Neural cell (in vitro differentiated cells): Measurements from ENCODE around the gene FAM168B. TPM values are rescaled to one million over a fixed set of nuclear protein-coding genes. Genes with fewer than 3 reads are reported as not detected.

Experiments used
- H2AFZ ChIP-seq: fragments of 200-600, 300-800 bp; sonication (generic), shearing (Covaris generic); 2 replicates; pipeline ENCODE4 v1.6.0; 2014; ENCODE audit warnings: low read depth, mild to moderate bottlenecking, antibody characterized with exemption, low read length, moderate library complexity
- H3F3A ChIP-seq: fragments of 200-600 bp; shearing (Covaris generic); 2 replicates; pipeline ENCODE4 v1.6.1; 2016; ENCODE audit warnings: mild to moderate bottlenecking, moderate library complexity, mixed read lengths, antibody characterized with exemption, low read length; ENCODE audit not compliant: insufficient read depth, poor library complexity, severe bottlenecking
- H3K27ac ChIP-seq: fragments of 200-600, 300-800 bp; sonication (generic), shearing (Covaris generic); 2 replicates; pipeline ENCODE4 v1.5.1; 2014; ENCODE audit warnings: mild to moderate bottlenecking, low read length, moderate library complexity
- H3K27me3 ChIP-seq: fragments of 300-800, 200-600 bp; sonication (generic), shearing (Covaris generic); 2 replicates; pipeline ENCODE4 v1.6.0; 2014; ENCODE audit warnings: mild to moderate bottlenecking, low read depth, low read length, moderate library complexity; ENCODE audit not compliant: insufficient read depth
- H3K36me3 ChIP-seq: fragments of 300-800, 200-600 bp; sonication (generic), shearing (Covaris generic); 2 replicates; pipeline ENCODE4 v1.5.1; 2014; ENCODE audit warnings: mild to moderate bottlenecking, antibody characterized with exemption, low read length, moderate library complexity; ENCODE audit not compliant: insufficient read depth
- H3K4me2 ChIP-seq: fragments of 300-800, 200-600 bp; sonication (generic), shearing (Covaris generic); 2 replicates; pipeline ENCODE4 v1.6.0; 2014; ENCODE audit warnings: mild to moderate bottlenecking, low read length
- H3K4me3 ChIP-seq: fragments of 300-800, 200-600 bp; sonication (generic), shearing (Covaris generic); 2 replicates; pipeline ENCODE4 v1.5.1; 2014; ENCODE audit warnings: mild to moderate bottlenecking, low read length, moderate library complexity
- H3K79me2 ChIP-seq: fragments of 200-600 bp; shearing (Covaris generic); replicated peaks from 2 replicates; pipeline ENCODE4 v1.6.0; 2014; ENCODE audit warnings: mild to moderate bottlenecking, low read length, moderate library complexity; ENCODE audit not compliant: insufficient read depth
- H3K9ac ChIP-seq: fragments of 300-800, 200-600 bp; sonication (generic), shearing (Covaris generic); 2 replicates; pipeline ENCODE4 v1.6.1; 2016; ENCODE audit warnings: mild to moderate bottlenecking, low read length, mixed read lengths
- H3K9me2 ChIP-seq: fragments of 200-600 bp; shearing (Covaris generic); 2 replicates; pipeline ENCODE4 v1.6.1; 2016; ENCODE audit warnings: mild to moderate bottlenecking, low read length, mixed read lengths; ENCODE audit not compliant: insufficient read depth
- H3K9me3 ChIP-seq: fragments of 200-600, 300-800 bp; sonication (generic), shearing (Covaris generic); 2 replicates; pipeline ENCODE4 v1.6.1; 2016; ENCODE audit warnings: mild to moderate bottlenecking, mixed run types, low read length, moderate library complexity, mixed read lengths
- H4K20me1 ChIP-seq: fragments of 200-600 bp; shearing (Covaris generic); 2 replicates; pipeline ENCODE4 v1.6.1; 2016; ENCODE audit warnings: mild to moderate bottlenecking, mixed run types; ENCODE audit not compliant: insufficient read depth
- EP300 ChIP-seq: fragments of 450-650 bp; conservative IDR thresholded peaks from 2 replicates; pipeline ENCODE4 v1.6.1; 2014; ENCODE audit warnings: antibody characterized with exemption, mild to moderate bottlenecking, moderate library complexity; ENCODE audit not compliant: poor library complexity, severe bottlenecking
- EZH2 ChIP-seq: fragments of 200-600, 300-800 bp; shearing (Covaris generic), sonication (generic); IDR thresholded peaks from 2 replicates; pipeline ENCODE4 v1.6.1; 2014; ENCODE audit warnings: antibody characterized with exemption, low read length, borderline replicate concordance, mild to moderate bottlenecking; ENCODE audit not compliant: insufficient read depth, poor library complexity, severe bottlenecking
- MXI1 ChIP-seq: fragments of 450-650 bp; conservative IDR thresholded peaks from 2 replicates; pipeline ENCODE4 v1.6.1; 2014; ENCODE audit warnings: antibody characterized with exemption, mild to moderate bottlenecking; ENCODE audit not compliant: poor library complexity, severe bottlenecking
- POLR2AphosphoS5 ChIP-seq: IDR thresholded peaks from 2 replicates; pipeline ENCODE4 v1.6.1; 2012
- RAD21 ChIP-seq: fragments of 450-650 bp; conservative IDR thresholded peaks from 2 replicates; pipeline ENCODE4 v1.6.1; 2014; ENCODE audit warnings: antibody characterized with exemption, mild to moderate bottlenecking, moderate library complexity
- SMC3 ChIP-seq: fragments of 450-650 bp; conservative IDR thresholded peaks from 2 replicates; pipeline ENCODE4 v1.6.1; 2014; ENCODE audit warnings: antibody characterized with exemption, mild to moderate bottlenecking, moderate library complexity; ENCODE audit not compliant: poor library complexity
- TAF1 ChIP-seq: IDR thresholded peaks from 2 replicates; pipeline ENCODE4 v1.6.1; 2012; ENCODE audit warnings: low read depth
- polyA plus RNA-seq: library from polyadenylated mRNA; depleted of rRNA; stranded (reverse); fragments of >200 nt; gene quantifications from 2 replicates; pipeline ENCODE4 v1.2.3, GENCODE V29; 2014
- TF ChIP-seq, protein P1 (sequence below): fragments of 450-650 bp; IDR thresholded peaks from 2 replicates; pipeline ENCODE4 v1.5.1; 2014; ENCODE audit warnings: antibody characterized with exemption, mild to moderate bottlenecking, moderate library complexity; ENCODE audit not compliant: poor library complexity, severe bottlenecking
- TF ChIP-seq, protein P2 (sequence below): IDR thresholded peaks from 2 replicates; pipeline ENCODE4 v1.6.1; 2012; ENCODE audit warnings: borderline replicate concordance

The FAM168B gene
- polyA plus RNA-seq, 1 donor from 2014 or later = 162 TPM

DNA sequence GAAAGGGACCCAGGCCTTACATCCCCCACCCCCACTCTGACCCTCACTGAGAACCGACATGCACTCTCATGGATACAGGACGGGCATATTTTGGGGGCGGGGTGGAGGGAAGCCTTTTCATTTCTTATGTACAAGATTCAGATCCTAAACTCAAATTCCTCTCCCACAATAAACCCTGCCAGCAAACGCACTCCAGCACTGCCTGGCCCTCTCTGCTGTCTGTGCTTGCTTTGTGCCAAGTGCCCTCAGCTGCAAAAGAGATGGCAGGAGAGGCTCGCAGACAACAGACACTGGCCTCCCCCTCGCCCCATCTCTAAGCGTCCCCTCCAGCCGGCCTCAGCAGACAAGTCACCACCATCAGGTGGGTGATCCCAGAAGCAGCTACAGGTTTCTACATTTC is 42.4 kb downstream of the FAM168B start:
- no peaks in the 10 kb centered on the region for H3K9me3 ChIP-seq
- H3K79me2 ChIP-seq = no peaks in the 10 kb centered on the region
- H3K36me3 ChIP-seq = peaks cover 6% of the 10 kb centered on the region
- H3K27ac ChIP-seq = no peak overlapping the region
- no peaks in the 10 kb centered on the region for H3K27me3 ChIP-seq
- no peak for TF ChIP-seq EP300
- TF ChIP-seq, protein P1, sequence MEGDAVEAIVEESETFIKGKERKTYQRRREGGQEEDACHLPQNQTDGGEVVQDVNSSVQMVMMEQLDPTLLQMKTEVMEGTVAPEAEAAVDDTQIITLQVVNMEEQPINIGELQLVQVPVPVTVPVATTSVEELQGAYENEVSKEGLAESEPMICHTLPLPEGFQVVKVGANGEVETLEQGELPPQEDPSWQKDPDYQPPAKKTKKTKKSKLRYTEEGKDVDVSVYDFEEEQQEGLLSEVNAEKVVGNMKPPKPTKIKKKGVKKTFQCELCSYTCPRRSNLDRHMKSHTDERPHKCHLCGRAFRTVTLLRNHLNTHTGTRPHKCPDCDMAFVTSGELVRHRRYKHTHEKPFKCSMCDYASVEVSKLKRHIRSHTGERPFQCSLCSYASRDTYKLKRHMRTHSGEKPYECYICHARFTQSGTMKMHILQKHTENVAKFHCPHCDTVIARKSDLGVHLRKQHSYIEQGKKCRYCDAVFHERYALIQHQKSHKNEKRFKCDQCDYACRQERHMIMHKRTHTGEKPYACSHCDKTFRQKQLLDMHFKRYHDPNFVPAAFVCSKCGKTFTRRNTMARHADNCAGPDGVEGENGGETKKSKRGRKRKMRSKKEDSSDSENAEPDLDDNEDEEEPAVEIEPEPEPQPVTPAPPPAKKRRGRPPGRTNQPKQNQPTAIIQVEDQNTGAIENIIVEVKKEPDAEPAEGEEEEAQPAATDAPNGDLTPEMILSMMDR = no peak
- no peak for TF ChIP-seq POLR2AphosphoS5
- no peak for TF ChIP-seq MXI1
- no peak for TF ChIP-seq SMC3
- no peak for TF ChIP-seq RAD21
- TF ChIP-seq, protein P2, sequence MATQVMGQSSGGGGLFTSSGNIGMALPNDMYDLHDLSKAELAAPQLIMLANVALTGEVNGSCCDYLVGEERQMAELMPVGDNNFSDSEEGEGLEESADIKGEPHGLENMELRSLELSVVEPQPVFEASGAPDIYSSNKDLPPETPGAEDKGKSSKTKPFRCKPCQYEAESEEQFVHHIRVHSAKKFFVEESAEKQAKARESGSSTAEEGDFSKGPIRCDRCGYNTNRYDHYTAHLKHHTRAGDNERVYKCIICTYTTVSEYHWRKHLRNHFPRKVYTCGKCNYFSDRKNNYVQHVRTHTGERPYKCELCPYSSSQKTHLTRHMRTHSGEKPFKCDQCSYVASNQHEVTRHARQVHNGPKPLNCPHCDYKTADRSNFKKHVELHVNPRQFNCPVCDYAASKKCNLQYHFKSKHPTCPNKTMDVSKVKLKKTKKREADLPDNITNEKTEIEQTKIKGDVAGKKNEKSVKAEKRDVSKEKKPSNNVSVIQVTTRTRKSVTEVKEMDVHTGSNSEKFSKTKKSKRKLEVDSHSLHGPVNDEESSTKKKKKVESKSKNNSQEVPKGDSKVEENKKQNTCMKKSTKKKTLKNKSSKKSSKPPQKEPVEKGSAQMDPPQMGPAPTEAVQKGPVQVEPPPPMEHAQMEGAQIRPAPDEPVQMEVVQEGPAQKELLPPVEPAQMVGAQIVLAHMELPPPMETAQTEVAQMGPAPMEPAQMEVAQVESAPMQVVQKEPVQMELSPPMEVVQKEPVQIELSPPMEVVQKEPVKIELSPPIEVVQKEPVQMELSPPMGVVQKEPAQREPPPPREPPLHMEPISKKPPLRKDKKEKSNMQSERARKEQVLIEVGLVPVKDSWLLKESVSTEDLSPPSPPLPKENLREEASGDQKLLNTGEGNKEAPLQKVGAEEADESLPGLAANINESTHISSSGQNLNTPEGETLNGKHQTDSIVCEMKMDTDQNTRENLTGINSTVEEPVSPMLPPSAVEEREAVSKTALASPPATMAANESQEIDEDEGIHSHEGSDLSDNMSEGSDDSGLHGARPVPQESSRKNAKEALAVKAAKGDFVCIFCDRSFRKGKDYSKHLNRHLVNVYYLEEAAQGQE = no peak
- TF ChIP-seq EZH2 = no peak
- TF ChIP-seq TAF1 = no peak
- H4K20me1 ChIP-seq = no peaks in the 10 kb centered on the region
- no peak overlapping the region for H3K4me2 ChIP-seq
- H3K9me2 ChIP-seq = no peaks in the 10 kb centered on the region
- no peaks in the 10 kb centered on the region for H3F3A ChIP-seq
- H2AFZ ChIP-seq = no peak overlapping the region
- H3K9ac ChIP-seq = no peak overlapping the region
- no peak overlapping the region for H3K4me3 ChIP-seq

DNA sequence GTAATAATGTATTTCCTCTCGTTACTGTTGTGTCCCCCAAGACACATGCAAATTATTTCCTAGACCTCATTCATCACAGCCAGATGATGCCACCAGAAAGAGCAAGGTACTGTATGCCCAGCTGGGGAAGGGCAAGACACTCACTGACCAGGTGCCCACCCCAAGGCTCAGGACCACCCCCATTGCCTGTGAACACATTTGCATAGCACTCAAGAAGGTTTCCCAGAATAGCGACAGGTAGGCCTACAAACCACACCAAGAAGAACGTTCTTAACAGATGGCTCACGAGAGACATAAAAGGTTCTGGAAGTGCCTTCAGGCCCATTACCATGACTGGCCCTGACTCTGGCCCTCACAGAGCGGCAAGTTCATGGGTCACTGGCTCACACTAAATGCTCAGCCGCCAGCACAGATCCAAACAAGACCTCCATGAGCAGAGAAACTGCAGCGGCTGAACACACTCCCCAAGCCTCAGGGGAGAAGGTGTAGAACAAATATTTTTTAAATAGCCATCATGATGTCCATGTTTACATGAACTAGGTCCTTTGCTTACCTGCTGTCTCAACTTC is 44.0 kb downstream of the FAM168B start:
- H3F3A ChIP-seq = no peaks in the 10 kb centered on the region
- H4K20me1 ChIP-seq = no peaks in the 10 kb centered on the region
- H3K27ac ChIP-seq = no peak overlapping the region
- H3K36me3 ChIP-seq = peaks cover 6% of the 10 kb centered on the region
- H3K4me3 ChIP-seq = no peak overlapping the region
- H3K9ac ChIP-seq = no peak overlapping the region
- H3K4me2 ChIP-seq = no peak overlapping the region
- H3K9me3 ChIP-seq = no peaks in the 10 kb centered on the region
- TF ChIP-seq RAD21 (no peak), POLR2AphosphoS5 (no peak), SMC3 (no peak)
- TF ChIP-seq, protein P1 = no peak
- no peaks in the 10 kb centered on the region for H3K79me2 ChIP-seq
- H2AFZ ChIP-seq = no peak overlapping the region
- H3K27me3 ChIP-seq = no peaks in the 10 kb centered on the region
- H3K9me2 ChIP-seq = no peaks in the 10 kb centered on the region
